ENCODE data around the gene SYNE1.
"Not testable (repeated sequence)": the region's sequence is repeated elsewhere in the genome, so short reads cannot be mapped to it uniquely, and the experiment has no call there.

The SYNE1 gene

GRCh38 chr6:152167641-152168603, 469.2 kb downstream of the SYNE1 start:
- DNase-seq: no peak

GRCh38 chr6:152166897-152167296, 470.3 kb downstream of the SYNE1 start:
- no peak for DNase-seq

GRCh38 chr6:152166497-152166896, 470.7 kb downstream of the SYNE1 start:
- no peak for DNase-seq

GRCh38 chr6:152164957-152165356, 472.2 kb downstream of the SYNE1 start:
- DNase-seq: no peak

- no peak for DNase-seq
Observed at GRCh38 chr6:152161501-152161900, 475.7 kb downstream of the SYNE1 start.

- no peak for DNase-seq
Observed at GRCh38 chr6:152160346-152160745, 476.8 kb downstream of the SYNE1 start.

- no peak for DNase-seq
Observed at GRCh38 chr6:152155792-152156191, 481.4 kb downstream of the SYNE1 start.

GRCh38 chr6:152154559-152155356, 482.4 kb downstream of the SYNE1 start:
- DNase-seq: no peak

- no peak for DNase-seq
Observed at GRCh38 chr6:152151920-152152319, 485.2 kb downstream of the SYNE1 start.

- no peak for DNase-seq
Observed at GRCh38 chr6:152150196-152150595, 487.0 kb downstream of the SYNE1 start.

- DNase-seq: no peak
Observed at GRCh38 chr6:152148412-152148811, 488.8 kb downstream of the SYNE1 start.

GRCh38 chr6:152147269-152147668, 489.9 kb downstream of the SYNE1 start:
- DNase-seq: no peak

- no peak for DNase-seq
Observed at GRCh38 chr6:152146385-152146784, 490.8 kb downstream of the SYNE1 start.

- DNase-seq: no peak
Observed at GRCh38 chr6:152143359-152143758, 493.8 kb downstream of the SYNE1 start.

- no peak for DNase-seq
Observed at GRCh38 chr6:152142105-152142504, 495.1 kb downstream of the SYNE1 start.

- not testable (repeated sequence) for DNase-seq
Observed at GRCh38 chr6:152138344-152138743, 498.8 kb downstream of the SYNE1 start.

- DNase-seq: no peak
Observed at GRCh38 chr6:152136449-152136825, 500.7 kb downstream of the SYNE1 start.

GRCh38 chr6:152135755-152136448, 501.3 kb downstream of the SYNE1 start:
- DNase-seq: no peak

GRCh38 chr6:152130441-152130840, 506.7 kb downstream of the SYNE1 start:
- DNase-seq: no peak

- no peak for DNase-seq
Observed at GRCh38 chr6:152129691-152130151, 507.4 kb downstream of the SYNE1 start.

- DNase-seq: no peak
Observed at GRCh38 chr6:152127432-152128165, 509.6 kb downstream of the SYNE1 start.

GRCh38 chr6:152124429-152125074, 512.6 kb downstream of the SYNE1 start:
- no peak for DNase-seq

All from stimulated activated CD4-positive, alpha-beta T cell treated with anti-CD3 and anti-CD28 coated beads, Interleukin-2, amount 100 ng/mL, for 24 hours (primary cell).